Suppressor macrophage treated with lipopolysaccharide for 4 hours (primary cell): Measurements from ENCODE around the gene DNAH11.

ENCODE experiments used
- DNase-seq: peaks from one replicate; pipeline ENCODE4 v3.0.0-alpha.2; 2020

DNAH11 gene

GRCh38 chr7:21941611-21942141 lies 398.8 kb downstream of the DNAH11 start:
- DNase-seq, result peak; percentile 20

DNA sequence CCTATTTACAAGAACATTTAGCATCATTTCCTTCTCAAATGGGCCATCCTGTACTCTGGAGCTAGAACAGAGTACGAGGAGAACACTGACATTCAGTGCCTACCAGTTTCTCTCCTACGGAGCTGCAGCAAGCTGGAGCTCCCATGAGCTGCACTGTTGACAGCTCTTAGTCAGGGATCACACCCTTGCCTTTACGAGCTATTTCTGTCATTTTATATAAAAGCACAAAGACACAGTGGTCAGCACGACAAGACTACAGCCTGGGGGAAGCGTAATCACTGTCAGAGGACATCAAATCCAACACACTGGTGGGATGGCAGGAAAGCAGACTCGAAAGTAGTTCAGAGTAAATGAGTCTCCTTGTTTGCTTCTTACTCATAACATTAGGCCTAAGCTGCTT lies 400.1 kb downstream of the DNAH11 start:
- DNase-seq, result no peak

DNA sequence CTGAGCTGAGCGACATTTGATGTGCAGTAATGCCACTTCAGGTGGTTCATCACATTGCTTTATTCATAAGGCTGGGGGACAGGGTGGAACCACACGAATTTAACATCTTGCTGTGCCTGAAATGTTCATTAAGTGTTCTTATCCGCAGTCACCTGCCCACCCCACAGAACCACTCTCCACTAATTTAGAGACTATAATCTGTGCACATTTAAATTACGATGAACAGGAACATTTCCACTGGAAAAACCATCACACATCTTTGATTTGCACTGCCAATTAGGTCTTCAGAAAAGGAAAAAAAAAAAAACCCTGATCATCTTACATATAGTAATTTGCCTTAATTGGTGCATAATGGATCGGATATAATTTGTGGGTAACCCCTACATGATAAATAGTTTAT lies 400.6 kb downstream of the DNAH11 start:
- no peak for DNase-seq

DNA sequence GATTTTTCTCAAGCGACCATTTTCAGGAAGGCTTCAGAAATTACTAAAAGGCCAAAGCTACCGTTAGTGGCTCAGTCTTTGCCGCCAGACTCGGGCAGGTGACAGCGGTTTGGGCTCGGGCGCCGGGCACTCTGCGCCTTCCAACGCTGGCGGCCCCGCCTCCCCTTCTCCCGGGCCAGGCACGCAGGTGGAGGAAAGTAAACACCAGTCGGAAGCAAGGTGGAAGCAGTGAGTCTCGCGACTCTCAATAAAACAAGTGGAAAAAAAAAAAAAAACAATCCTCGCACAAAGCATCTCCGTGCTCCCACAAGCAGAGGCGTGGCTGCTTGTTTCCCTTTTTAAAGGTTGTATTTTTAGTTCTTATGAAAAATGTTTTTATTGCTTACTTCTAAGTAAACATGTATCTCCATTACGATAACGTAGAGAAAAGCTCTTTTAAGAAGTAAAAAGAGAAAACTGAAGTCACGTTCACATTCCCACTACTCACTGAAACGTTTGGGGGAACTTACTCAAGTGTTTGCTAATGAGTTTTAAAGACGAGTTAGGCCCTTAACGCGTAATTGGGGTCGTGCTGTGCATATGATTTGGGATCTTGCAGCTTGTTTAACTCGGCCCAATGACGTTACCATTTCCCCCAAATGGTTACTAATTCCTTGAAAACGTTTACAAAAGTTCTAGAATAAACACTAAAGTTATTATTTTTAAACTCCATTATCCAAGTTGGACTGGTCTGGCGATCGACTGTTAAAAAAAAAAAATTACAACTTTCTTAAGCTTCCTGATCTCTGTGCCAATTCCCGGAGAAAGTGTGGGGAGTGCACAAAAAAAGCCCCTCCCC lies 402.0 kb downstream of the DNAH11 start:
- peak; percentile 10 for DNase-seq

DNA sequence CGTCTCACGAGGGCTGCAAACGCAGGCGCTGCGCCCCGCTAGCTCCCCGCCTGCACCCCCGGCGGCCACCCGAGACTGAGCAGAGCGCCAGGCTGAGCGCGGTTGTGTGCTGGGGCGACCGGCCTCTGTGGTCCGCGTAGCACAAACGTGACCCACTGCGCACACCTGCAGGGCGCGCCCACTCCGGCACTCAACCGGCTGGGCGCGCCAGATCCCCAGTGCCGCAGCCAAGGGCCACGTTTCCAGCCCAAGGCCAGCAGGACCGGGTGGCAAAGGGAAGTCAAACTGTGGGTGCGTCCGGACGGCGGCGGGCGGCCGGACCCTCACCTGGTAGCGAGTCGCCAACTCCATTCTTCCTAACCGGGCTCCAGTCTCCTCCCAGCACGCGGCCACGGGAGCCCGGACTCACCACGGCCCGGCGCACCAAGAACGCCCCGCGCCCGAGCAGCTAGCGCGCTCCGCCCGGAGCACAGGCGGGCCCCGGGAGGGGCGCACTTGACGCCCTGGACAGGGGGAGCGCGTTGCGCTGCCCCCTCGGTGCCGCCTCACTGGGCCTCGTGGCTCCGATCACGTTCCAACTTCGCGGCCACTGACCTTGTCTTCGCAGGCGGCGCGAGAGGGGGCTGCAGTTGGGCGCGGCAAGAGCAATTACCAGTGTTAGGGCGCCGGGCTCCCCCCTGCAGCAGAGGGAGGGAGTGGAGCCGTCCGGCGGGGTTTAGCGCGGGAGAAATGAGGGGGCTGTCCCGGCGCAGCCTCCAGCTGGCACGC lies 402.8 kb downstream of the DNAH11 start, which contains the start of gene CDCA7L:
Gene CDCA7L (minus strand): TSS at position 446 of the 768 bp plus-strand sequence. CDS start 95 bp downstream, at position 351.
- DNase-seq, result peak; percentile 74

DNA sequence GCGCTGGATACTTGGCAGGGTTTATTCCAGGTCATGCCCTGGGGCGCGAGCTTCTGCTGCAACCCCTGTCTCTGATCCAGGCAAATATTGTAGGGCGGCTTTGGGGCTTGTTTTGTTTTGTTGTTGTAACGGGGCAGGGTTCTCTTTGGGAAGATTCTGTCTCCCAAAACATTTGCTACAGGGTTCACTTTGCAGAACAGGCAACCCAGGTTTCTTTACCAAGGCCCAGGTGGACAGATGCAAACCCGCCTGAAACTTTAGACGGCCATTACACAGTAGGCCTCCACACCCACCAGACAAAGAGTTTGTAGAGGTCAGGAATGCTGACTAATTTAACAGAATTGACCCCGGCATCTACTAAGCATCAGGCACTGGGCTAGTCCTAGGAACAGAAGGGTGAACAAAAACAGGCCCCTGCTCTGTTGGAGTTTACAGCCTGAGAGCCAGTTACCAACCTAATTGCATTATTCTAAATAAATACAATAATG lies 403.4 kb downstream of the DNAH11 start:
- no peak for DNase-seq

GRCh38 chr7:21947056-21947455 lies 404.2 kb downstream of the DNAH11 start:
- DNase-seq, result no peak

- DNase-seq, result peak; percentile 16
Observed at GRCh38 chr7:21947946-21948345, 405.1 kb downstream of the DNAH11 start.

GRCh38 chr7:21948364-21948763 lies 405.5 kb downstream of the DNAH11 start:
- DNase-seq, result no peak

GRCh38 chr7:21948887-21949540 lies 406.2 kb downstream of the DNAH11 start:
- DNase-seq, result no peak
